Brain microvascular endothelial cell (primary cell): ENCODE data around the gene ZMYM4.

Source experiments
- DNase-seq: peaks from one replicate; pipeline ENCODE4 v3.0.0-alpha.2; 2020
- H3K27ac ChIP-seq: fragments of 250-450 bp; sonication (Bioruptor Pico); 2 replicates; pipeline ENCODE4 v1.5.1; 2020; ENCODE audit warnings: mild to moderate bottlenecking, moderate library complexity
- H3K27me3 ChIP-seq: fragments of 250-450 bp; sonication (Bioruptor Pico); replicated peaks from 2 replicates; pipeline ENCODE4 v1.5.1; 2020; ENCODE audit warnings: mild to moderate bottlenecking
- H3K36me3 ChIP-seq: fragments of 250-450 bp; sonication (Bioruptor Pico); replicated peaks from 2 replicates; pipeline ENCODE4 v1.5.1; 2020; ENCODE audit warnings: mild to moderate bottlenecking
- H3K4me3 ChIP-seq: 2 replicates; pipeline ENCODE4 v1.5.1; 2011; ENCODE audit warnings: low read depth, mild to moderate bottlenecking, control low read depth, low read length, moderate library complexity
- in situ Hi-C: cut with HindIII; loops from 2 replicates; pipeline ENCODE4 v1.10.0; 2017; ENCODE audit warnings: low sequenced_read_pairs, low pct_ligation_motif_present
- TF ChIP-seq, protein P1 (sequence below): IDR thresholded peaks from 2 replicates; pipeline ENCODE4 v1.5.1; 2011; ENCODE audit warnings: low read depth, mild to moderate bottlenecking, moderate library complexity, low read length, control low read depth, inconsistent platforms; ENCODE audit errors: missing control alignments

The ZMYM4 gene

DNA sequence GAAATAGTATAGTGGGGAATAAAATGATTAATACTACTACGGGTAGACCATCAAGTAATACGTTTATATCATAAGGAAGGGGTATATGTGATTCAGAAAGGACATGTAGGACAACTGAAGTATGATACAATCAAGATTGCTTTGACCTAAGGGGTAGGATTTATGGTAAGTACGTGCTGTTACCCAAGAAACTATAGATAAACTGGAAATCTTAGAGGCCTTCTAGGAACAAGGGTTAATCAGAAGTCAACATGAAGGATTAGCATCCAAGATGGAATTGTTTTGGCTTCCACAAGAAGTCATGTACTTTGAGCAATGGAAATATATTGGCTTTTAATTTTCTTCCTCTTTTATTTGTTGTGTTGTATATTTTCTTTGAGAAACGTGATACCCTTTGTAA, 13.2 kb upstream of the ZMYM4 start:
- no peak overlapping the region for H3K4me3 ChIP-seq
- H3K27me3 ChIP-seq = no peaks in the 10 kb centered on the region
- in situ Hi-C loops = no loop called here
- TF ChIP-seq, protein P1, sequence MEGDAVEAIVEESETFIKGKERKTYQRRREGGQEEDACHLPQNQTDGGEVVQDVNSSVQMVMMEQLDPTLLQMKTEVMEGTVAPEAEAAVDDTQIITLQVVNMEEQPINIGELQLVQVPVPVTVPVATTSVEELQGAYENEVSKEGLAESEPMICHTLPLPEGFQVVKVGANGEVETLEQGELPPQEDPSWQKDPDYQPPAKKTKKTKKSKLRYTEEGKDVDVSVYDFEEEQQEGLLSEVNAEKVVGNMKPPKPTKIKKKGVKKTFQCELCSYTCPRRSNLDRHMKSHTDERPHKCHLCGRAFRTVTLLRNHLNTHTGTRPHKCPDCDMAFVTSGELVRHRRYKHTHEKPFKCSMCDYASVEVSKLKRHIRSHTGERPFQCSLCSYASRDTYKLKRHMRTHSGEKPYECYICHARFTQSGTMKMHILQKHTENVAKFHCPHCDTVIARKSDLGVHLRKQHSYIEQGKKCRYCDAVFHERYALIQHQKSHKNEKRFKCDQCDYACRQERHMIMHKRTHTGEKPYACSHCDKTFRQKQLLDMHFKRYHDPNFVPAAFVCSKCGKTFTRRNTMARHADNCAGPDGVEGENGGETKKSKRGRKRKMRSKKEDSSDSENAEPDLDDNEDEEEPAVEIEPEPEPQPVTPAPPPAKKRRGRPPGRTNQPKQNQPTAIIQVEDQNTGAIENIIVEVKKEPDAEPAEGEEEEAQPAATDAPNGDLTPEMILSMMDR = no peak
- H3K36me3 ChIP-seq = no peaks in the 10 kb centered on the region
- DNase-seq = no peak
- H3K27ac ChIP-seq = no peak overlapping the region

DNA sequence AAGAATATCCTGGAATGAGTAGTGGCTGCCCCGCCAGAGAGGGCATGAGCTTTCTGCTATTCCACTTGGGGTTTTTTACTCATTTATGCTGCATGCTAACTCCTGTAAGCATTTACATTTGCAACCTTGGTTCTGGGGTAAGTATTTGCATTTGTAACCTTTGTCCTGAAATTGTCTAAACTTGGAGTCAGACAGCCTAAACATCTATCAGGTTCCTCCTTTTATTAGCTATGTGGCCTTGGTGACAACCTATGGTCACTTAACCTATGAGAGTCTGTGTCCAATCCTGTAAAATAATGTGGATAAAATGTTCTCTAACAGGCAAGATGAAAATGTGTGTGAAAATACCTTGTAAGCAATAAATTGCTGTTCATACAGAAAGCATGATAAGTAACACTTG, 8.9 kb upstream of the ZMYM4 start:
- TF ChIP-seq, protein P1 = no peak
- Histone ChIP-seq H3K4me3 (no peak overlapping the region), H3K36me3 (no peaks in the 10 kb centered on the region), H3K27ac (no peak overlapping the region), H3K27me3 (no peaks in the 10 kb centered on the region)
- DNase-seq = no peak
- in situ Hi-C loops = no loop called here

DNA sequence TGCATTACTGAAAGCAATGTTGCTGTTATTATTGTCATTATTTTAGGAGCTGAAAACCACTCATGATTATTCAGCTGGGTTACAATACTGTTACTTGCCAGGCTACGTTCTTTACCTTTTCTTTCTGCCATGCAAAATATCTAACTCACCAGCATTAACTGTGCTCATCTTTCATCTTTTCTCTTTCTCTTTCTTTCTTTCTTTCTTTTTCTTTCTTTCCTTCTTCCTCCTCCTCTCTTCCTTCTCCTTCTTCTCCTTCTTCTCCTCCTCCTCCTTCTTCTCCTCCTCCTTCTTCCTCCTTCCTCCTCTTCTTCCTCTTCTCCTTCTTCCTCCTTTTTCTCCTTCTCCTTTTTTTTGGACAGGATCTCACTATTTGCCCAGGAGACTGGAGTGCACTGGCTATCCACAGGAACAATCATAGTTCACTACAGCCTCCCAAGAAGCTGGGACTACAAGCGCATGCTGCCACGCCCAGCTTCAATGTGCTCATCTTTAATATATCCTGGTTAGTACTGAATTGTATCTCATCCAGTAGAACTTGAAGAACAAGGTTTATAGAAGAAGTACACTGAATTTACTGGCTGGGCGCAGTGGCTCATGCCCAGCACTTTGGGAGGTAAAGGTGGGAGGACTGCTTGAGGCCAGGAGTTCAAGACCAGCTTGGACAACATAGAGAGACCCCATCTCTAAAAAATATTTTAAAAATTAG, 6.9 kb upstream of the ZMYM4 start:
- in situ Hi-C loops = no loop called here
- no peaks in the 10 kb centered on the region for H3K27me3 ChIP-seq
- H3K27ac ChIP-seq = no peak overlapping the region
- TF ChIP-seq, protein P1 = no peak
- no peak for DNase-seq
- H3K36me3 ChIP-seq = no peaks in the 10 kb centered on the region
- no peak overlapping the region for H3K4me3 ChIP-seq

DNA sequence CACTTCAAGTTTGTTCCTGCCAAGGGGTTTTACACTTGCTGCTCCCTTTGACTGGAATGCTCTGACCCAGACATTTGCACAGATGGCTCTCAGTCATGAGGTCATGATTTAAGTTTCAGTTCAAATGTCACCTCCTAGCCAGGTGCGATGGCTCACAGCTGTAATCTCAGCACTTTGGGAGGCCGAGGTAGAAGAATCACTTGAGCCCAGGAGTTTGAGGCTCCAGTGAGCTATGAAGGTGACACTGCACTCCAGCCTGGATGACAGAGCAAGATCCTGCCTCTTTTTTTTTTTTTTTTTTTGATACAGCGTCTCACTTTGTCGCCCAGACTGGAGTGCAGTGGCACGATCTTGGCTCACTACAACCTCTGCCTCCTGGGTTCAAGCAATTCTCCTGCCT, 4.5 kb upstream of the ZMYM4 start:
- in situ Hi-C loops = no loop called here

DNA sequence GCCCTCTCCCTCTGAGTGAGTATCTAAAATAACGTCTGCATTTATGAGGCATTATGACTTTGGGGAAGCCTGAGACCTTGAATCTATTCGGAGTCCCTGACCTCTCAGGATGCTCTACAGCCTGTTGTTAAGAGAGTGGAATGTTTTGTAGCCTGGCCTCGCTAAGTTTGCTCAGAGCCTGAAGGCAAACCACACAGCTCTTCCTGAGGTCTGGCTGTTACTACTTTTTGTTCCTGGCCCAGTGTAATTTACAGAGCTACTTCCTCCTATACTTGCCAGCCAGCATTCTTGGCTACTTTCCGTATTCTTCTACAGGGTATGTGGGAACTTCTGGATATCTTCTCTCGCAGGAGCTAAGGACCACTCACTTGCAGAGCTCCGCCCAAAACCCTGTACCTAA, 3.6 kb upstream of the ZMYM4 start:
- in situ Hi-C loops = no loop called here

More for the DNA sequence above, 4.5 kb upstream of the ZMYM4 start:
- no peak overlapping the region for H3K27ac ChIP-seq
- no peaks in the 10 kb centered on the region for H3K36me3 ChIP-seq
- no peak overlapping the region for H3K4me3 ChIP-seq
- TF ChIP-seq, protein P1 = no peak
- no peak for DNase-seq
- H3K27me3 ChIP-seq = no peaks in the 10 kb centered on the region

DNA sequence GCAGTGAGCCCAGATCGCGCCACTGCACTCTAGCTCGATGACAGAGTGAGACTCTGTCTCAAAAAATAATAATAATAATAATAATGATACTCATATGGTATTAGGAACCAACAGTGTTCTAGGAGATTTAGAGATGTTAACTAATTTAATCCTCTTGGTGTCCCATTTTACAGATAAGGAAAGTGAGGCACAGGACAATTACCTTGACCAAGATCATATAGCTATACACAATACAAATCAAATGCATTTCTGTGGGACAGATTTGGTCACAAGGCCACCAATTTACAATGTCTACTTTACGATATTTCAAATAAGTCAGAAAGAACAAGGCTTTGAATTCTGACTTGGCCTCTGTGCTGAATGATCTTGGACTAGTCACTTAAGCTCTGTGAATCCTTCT, 2.2 kb upstream of the ZMYM4 start:
- no peak overlapping the region for H3K4me3 ChIP-seq
- TF ChIP-seq, protein P1 = no peak

More for the DNA sequence above, 3.6 kb upstream of the ZMYM4 start:
- H3K36me3 ChIP-seq = no peaks in the 10 kb centered on the region
- peak; percentile 11 for DNase-seq
- TF ChIP-seq, protein P1 = no peak
- H3K27ac ChIP-seq = no peak overlapping the region
- H3K27me3 ChIP-seq = no peaks in the 10 kb centered on the region
- no peak overlapping the region for H3K4me3 ChIP-seq

More for the DNA sequence above, 2.2 kb upstream of the ZMYM4 start:
- in situ Hi-C loops = no loop called here
- Histone ChIP-seq H3K36me3 (no peaks in the 10 kb centered on the region), H3K27me3 (no peaks in the 10 kb centered on the region), H3K27ac (no peak overlapping the region)
- DNase-seq = no peak
